Right forelimb (tissue), 1 donor: Measurements from ENCODE around the gene PAQR4.
A peak's percentile ranks its signal among the peaks of the same experiment; 100 is the strongest.
"Not testable (repeated sequence)": the region's sequence is repeated elsewhere in the genome, so short reads cannot be mapped to it uniquely, and the experiment has no call there.

Experiments
- DNase-seq: peaks from one replicate; pipeline ENCODE4 v3.0.0-alpha.2; 2018

Gene PAQR4

GRCh38 chr16:2968738-2969544 is at the start of gene PAQR4:
Gene PAQR4, plus strand, starts transcription at chr16:2969348. Its CDS starts 327 bp downstream, at chr16:2969675.
- DNase-seq: peak; percentile 90

GRCh38 chr16:2919511-2920255 is 49.5 kb upstream of the PAQR4 start:
- peak; percentile 78 for DNase-seq

GRCh38 chr16:2923481-2923880 is 45.7 kb upstream of the PAQR4 start:
- DNase-seq: no peak

GRCh38 chr16:2924901-2925755 is 44.0 kb upstream of the PAQR4 start:
- no peak for DNase-seq

- no peak for DNase-seq
Observed at GRCh38 chr16:2925951-2926649, 43.0 kb upstream of the PAQR4 start.

- no peak for DNase-seq
Observed at GRCh38 chr16:2926650-2926999, 42.5 kb upstream of the PAQR4 start.

- peak; percentile 86 for DNase-seq
Observed at GRCh38 chr16:2927010-2927646, 42.0 kb upstream of the PAQR4 start.

- not testable (repeated sequence) for DNase-seq
Observed at GRCh38 chr16:2928151-2928550, 41.0 kb upstream of the PAQR4 start.

- DNase-seq: no peak
Observed at GRCh38 chr16:2928796-2929195, 40.4 kb upstream of the PAQR4 start.

- no peak for DNase-seq
Observed at GRCh38 chr16:2929693-2930092, 39.5 kb upstream of the PAQR4 start.

- no peak for DNase-seq
Observed at GRCh38 chr16:2930236-2930635, 38.9 kb upstream of the PAQR4 start.

GRCh38 chr16:2931231-2931914 is 37.8 kb upstream of the PAQR4 start:
- not testable (repeated sequence) for DNase-seq

GRCh38 chr16:2933136-2933535 is 36.0 kb upstream of the PAQR4 start:
- DNase-seq: no peak

GRCh38 chr16:2933701-2934100 is 35.4 kb upstream of the PAQR4 start:
- DNase-seq: no peak

GRCh38 chr16:2934450-2934849 is 34.7 kb upstream of the PAQR4 start:
- no peak for DNase-seq

- DNase-seq: no peak
Observed at GRCh38 chr16:2936436-2937011, 32.6 kb upstream of the PAQR4 start.

- DNase-seq: no peak
Observed at GRCh38 chr16:2937170-2937569, 32.0 kb upstream of the PAQR4 start.

GRCh38 chr16:2938206-2938605 is 30.9 kb upstream of the PAQR4 start:
- no peak for DNase-seq

GRCh38 chr16:2939968-2940367 is 29.2 kb upstream of the PAQR4 start:
- DNase-seq: no peak

- DNase-seq: no peak
Observed at GRCh38 chr16:2942045-2942444, 27.1 kb upstream of the PAQR4 start.

- not testable (repeated sequence) for DNase-seq
Observed at GRCh38 chr16:2943716-2944115, 25.4 kb upstream of the PAQR4 start.
